GM12878 (cell line): Measurements from ENCODE around the gene KIFC3. TPM values are rescaled to one million over a fixed set of nuclear protein-coding genes. Genes with fewer than 3 reads are reported as not detected.

Experiments used
- ATAC-seq: fragments of 200-7000 bp; cut with Tn5 transposase; 3 replicates; pipeline ENCODE4 v1.9.1; 2020; ENCODE audit warnings: mild to moderate bottlenecking, moderate library complexity
- BruUV-seq: library from RNA; stranded (reverse); fragments of 400-500 nt; replicated peaks from 2 replicates; lab custom pipeline; 2021; lab: Mats Ljungman, UMichigan
- CTCF ChIA-PET: fragments of 300-600 bp; sonication (Branson Sonifier 250); formaldehyde crosslinking; extraction: SDS; loops from one replicate; lab custom pipeline; 2021; ENCODE audit warnings: inconsistent platforms; lab: Yijun Ruan, JAX
- POLR2A ChIA-PET: fragments of 350-600 bp; formaldehyde crosslinking; extraction: SDS; loops from one replicate; lab custom pipeline; 2021; ENCODE audit warnings: inconsistent platforms; lab: Charles Lee
- RAD21 ChIA-PET: fragments of 300-600 bp; sonication (Branson Sonifier 250); formaldehyde crosslinking; loops from one replicate; lab custom pipeline; 2023; ENCODE audit warnings: antibody characterized with exemption; ENCODE audit not compliant: unreplicated experiment; lab: Charles Lee
- SMC1A ChIA-PET: fragments of 300-600 bp; sonication (Branson Sonifier 250); formaldehyde crosslinking; loops from one replicate; lab custom pipeline; 2023; ENCODE audit not compliant: unreplicated experiment, uncharacterized antibody; lab: Charles Lee
- DNase-seq: peaks from one replicate; pipeline ENCODE4 v3.0.0-alpha.2; 2011; ENCODE audit warnings: low read depth, low spot score
- FAIRE-seq: peaks from 3 replicates; lab custom pipeline; 2011; peaks lifted over from hg19 to GRCh38; lab: Jason Lieb, UNC
- H2AFZ ChIP-seq: 2 replicates; pipeline ENCODE4 v1.6.0; 2011; ENCODE audit warnings: low read depth, low read length, control low read depth; ENCODE audit not compliant: control insufficient read depth
- H3K27ac ChIP-seq: 2 replicates; pipeline ENCODE4 v1.5.1; 2011; ENCODE audit warnings: control low read depth; ENCODE audit not compliant: control insufficient read depth, insufficient read depth
- H3K27me3 ChIP-seq, 2 experiments: replicated peaks in 1 of 2; 2 replicates each; pipeline versions ENCODE4 v1.6.0 to v1.6.1; 2011; ENCODE audit warnings: low read length in 1 of 2; ENCODE audit not compliant: control insufficient read depth in 2 of 2, insufficient read depth in 2 of 2
- H3K36me3 ChIP-seq, 2 experiments: 2 replicates each; pipeline ENCODE4 v1.5.1; 2011; ENCODE audit warnings: low read length in 1 of 2; ENCODE audit not compliant: control insufficient read depth in 2 of 2, insufficient read depth in 2 of 2
- H3K4me1 ChIP-seq: 2 replicates; pipeline ENCODE4 v1.6.1; 2011; ENCODE audit warnings: mild to moderate bottlenecking, low read length, moderate library complexity, mixed read lengths; ENCODE audit not compliant: control insufficient read depth, insufficient read depth
- H3K4me2 ChIP-seq: 2 replicates; pipeline ENCODE4 v1.6.0; 2011; ENCODE audit warnings: control low read depth; ENCODE audit not compliant: control insufficient read depth, insufficient read depth
- H3K4me3 ChIP-seq: fragments of 200-600 bp; sonication (generic); 2 replicates; pipeline ENCODE4 v1.5.1; 2016
- H3K79me2 ChIP-seq: 2 replicates; pipeline ENCODE4 v1.6.0; 2011; ENCODE audit warnings: low read length; ENCODE audit not compliant: control insufficient read depth, insufficient read depth
- H3K9ac ChIP-seq: 2 replicates; pipeline ENCODE4 v1.8.0; 2011; ENCODE audit warnings: low read length, control low read depth, mixed read lengths; ENCODE audit not compliant: control insufficient read depth, insufficient read depth
- H3K9me3 ChIP-seq: replicated peaks from 3 replicates; pipeline ENCODE4 v1.5.1; 2011; ENCODE audit warnings: mild to moderate bottlenecking, low read length; ENCODE audit not compliant: control insufficient read depth, insufficient read depth
- H4K20me1 ChIP-seq: 2 replicates; pipeline ENCODE4 v1.6.0; 2011; ENCODE audit not compliant: control insufficient read depth, insufficient read depth
- BCL11A ChIP-seq: IDR thresholded peaks from 2 replicates; pipeline ENCODE4 v1.6.1; 2011; ENCODE audit warnings: low read depth, low read length
- BCL3 ChIP-seq: IDR thresholded peaks from 2 replicates; pipeline ENCODE4 v1.6.1; 2011; ENCODE audit warnings: borderline replicate concordance, low read depth, mild to moderate bottlenecking, moderate library complexity, low read length; ENCODE audit not compliant: insufficient read depth, poor library complexity, severe bottlenecking
- CHD1 ChIP-seq: IDR thresholded peaks from 2 replicates; pipeline ENCODE4 v1.6.1; 2012; ENCODE audit warnings: low read depth, low read length, improper control_type of control experiment
- HDAC2 ChIP-seq: fragments of 200-600 bp; sonication (generic); IDR thresholded peaks from 2 replicates; pipeline ENCODE4 v1.6.1; 2017
- IRF5 ChIP-seq: fragments of 450-650 bp; IDR thresholded peaks from 2 replicates; pipeline ENCODE4 v1.6.1; 2017; ENCODE audit warnings: borderline replicate concordance
- MLLT1 ChIP-seq: fragments of 450-650 bp; IDR thresholded peaks from 2 replicates; pipeline ENCODE4 v1.6.1; 2016; ENCODE audit warnings: mild to moderate bottlenecking
- NFIC ChIP-seq: IDR thresholded peaks from 2 replicates; pipeline ENCODE4 v1.6.1; 2012; ENCODE audit warnings: low read depth, mild to moderate bottlenecking, inconsistent platforms, low read length, moderate library complexity
- NR2C1 ChIP-seq: fragments of 450-650 bp; IDR thresholded peaks from 2 replicates; pipeline ENCODE4 v1.6.1; 2017; ENCODE audit warnings: antibody characterized with exemption, mild to moderate bottlenecking, moderate library complexity
- NR2C2 ChIP-seq: IDR thresholded peaks from 2 replicates; pipeline ENCODE4 v1.6.1; 2011; ENCODE audit warnings: borderline replicate concordance, low read depth; ENCODE audit not compliant: control insufficient read depth, insufficient read length
- PAX8 ChIP-seq: fragments of 450-650 bp; IDR thresholded peaks from 2 replicates; pipeline ENCODE4 v1.6.1; 2017; ENCODE audit warnings: mild to moderate bottlenecking, moderate library complexity
- RFX5 ChIP-seq: IDR thresholded peaks from 2 replicates; pipeline ENCODE4 v1.6.1; 2011; ENCODE audit warnings: low read depth, low read length, improper control_type of control experiment
- RUNX3 ChIP-seq: IDR thresholded peaks from 2 replicates; pipeline ENCODE4 v1.6.1; 2012; ENCODE audit warnings: low read length, inconsistent platforms
- SMAD5 ChIP-seq: IDR thresholded peaks from 2 replicates; pipeline ENCODE4 v1.6.1; 2016; ENCODE audit warnings: antibody characterized with exemption, low read depth
- TAF1 ChIP-seq: IDR thresholded peaks from 2 replicates; pipeline ENCODE4 v1.6.1; 2011; ENCODE audit warnings: mild to moderate bottlenecking, low read depth, low read length, borderline replicate concordance
- TCF12 ChIP-seq: IDR thresholded peaks from 2 replicates; pipeline ENCODE4 v1.6.1; 2011; ENCODE audit warnings: low read depth, mild to moderate bottlenecking, low read length
- TCF3 ChIP-seq: IDR thresholded peaks from 2 replicates; pipeline ENCODE4 v1.6.1; 2012; ENCODE audit warnings: low read depth, mild to moderate bottlenecking, low read length, borderline replicate concordance; ENCODE audit not compliant: insufficient read depth
- USF1 ChIP-seq: IDR thresholded peaks from 2 replicates; pipeline ENCODE4 v1.6.1; 2011; ENCODE audit warnings: borderline replicate concordance, low read depth, mild to moderate bottlenecking, moderate library complexity, mixed read lengths, low read length; ENCODE audit not compliant: insufficient read depth; ENCODE audit errors: extremely low read length
- YY1 ChIP-seq: IDR thresholded peaks from 2 replicates; pipeline ENCODE4 v1.6.1; 2011; ENCODE audit warnings: low read depth, mild to moderate bottlenecking, low read length
- ZNF274 ChIP-seq: IDR thresholded peaks from one replicate; pipeline ENCODE4 v1.8.0; 2011; ENCODE audit not compliant: insufficient read length, insufficient read depth
- WGBS: methylation state at CpG from one replicate; pipeline ENCODE4 v1.1.6; 2016; ENCODE audit warnings: low lambda C conversion rate; ENCODE audit not compliant: insufficient replicate concordance, insufficient coverage; ENCODE audit errors: missing lambda C conversion rate; 5-methylcytosine and 5-hydroxymethylcytosine counted together
- in situ Hi-C: fragments of 300-500 bp; cut with MboI; formaldehyde crosslinking; loops from 9 replicates; pipeline ENCODE4 v1.14.3; 2018; ENCODE audit warnings: mixed read lengths
- intact Hi-C: fragments of 100-400 bp; cut with micrococcal nuclease; formaldehyde crosslinking; loops from one replicate; pipeline ENCODE4 v1.14.2; 2022; ENCODE audit not compliant: unreplicated experiment
- polyA plus RNA-seq, 11 experiments: library from polyadenylated mRNA; depleted of rRNA in 4 of 11; unstranded in 6 of 11; stranded (reverse) in 5 of 11; fragments of >200 nt; fragmentation: Nextera tagmentation in 4 of 11; fragmentation: Illumina TruSeq in 1 of 11; extraction: Ambion mirVana in 4 of 11; extraction: Trizol in 1 of 11; gene quantifications; 1 replicate in 1 of 11; 2 replicates in 10 of 11; pipeline versions ENCODE4 v1.2.1 to v1.2.3, GENCODE V29; 2011 to 2016; ENCODE audit warnings: inconsistent platforms in 2 of 11, missing spikeins in 2 of 11, low read depth in 1 of 11
- total RNA-seq, 4 experiments: library from RNA; depleted of rRNA in 3 of 4; stranded (reverse); fragments of >200 nt in 3 of 4; fragmentation: Illumina TruSeq in 1 of 4; extraction: Trizol in 1 of 4; gene quantifications; 2 replicates each; pipeline versions ENCODE4 v1.2.1 to v1.2.3, GENCODE V29; 2013 to 2021

The KIFC3 gene
- total and polyA plus RNA-seq, 10 of the 15 experiments (the other 5 are each of a cell fraction or from before 2014, with no cell fraction given): 0.22 to 1.3 (median 0.26) TPM; not detected in 3

GRCh38 chr16:57750796-57751538 lies 51.3 kb downstream of the KIFC3 start:
- intact Hi-C loops: no loop called here
- POLR2A ChIA-PET: interaction anchor here (0.7 to 0.9 kb wide), 2 partner anchors 16 to 19 kb away, joined by 4 to 7 read pairs; partner anchors contain the start of gene KATNB1

More at GRCh38 chr16:57750796-57751538, 51.3 kb downstream of the KIFC3 start:
- SMC1A ChIA-PET: no interaction called here
- no peak overlapping the region for H3K4me3 ChIP-seq
- H2AFZ ChIP-seq: no peak overlapping the region
- no peaks in the 10 kb centered on the region for H3K79me2 ChIP-seq
- BruUV-seq: no TSS peak
- RAD21 ChIA-PET: no interaction called here
- WGBS: 78% methylated on average over 24 of the region's 24 CpGs
- no peak overlapping the region for H3K27ac ChIP-seq
- H3K4me1 ChIP-seq: no peaks in the 10 kb centered on the region
- TF ChIP-seq NR2C2: no peak
- TF ChIP-seq BCL3: no peak
- no peak for TF ChIP-seq PAX8
- no peak for TF ChIP-seq RFX5
- TF ChIP-seq SMAD5: no peak
- no peak for TF ChIP-seq MLLT1
- no peak for TF ChIP-seq NFIC
- TF ChIP-seq CHD1: no peak
- no peak for TF ChIP-seq YY1
- no peak for TF ChIP-seq RUNX3
- no peak for TF ChIP-seq HDAC2
- TF ChIP-seq TAF1: no peak
- no peak for TF ChIP-seq ZNF274
- TF ChIP-seq IRF5: no peak
- TF ChIP-seq USF1: no peak
- TF ChIP-seq TCF3: no peak
- TF ChIP-seq BCL11A: no peak
- TF ChIP-seq NR2C1: no peak
- no peak for TF ChIP-seq TCF12
- CTCF ChIA-PET: interaction anchor here (1.2 kb wide), 2 partner anchors 9 to 174 kb away, joined by 3 read pairs; no protein-coding TSS in a partner anchor
- H3K4me2 ChIP-seq: no peak overlapping the region
- H3K36me3 ChIP-seq: no peaks in the 10 kb centered on the region; a peak in 2 of 4 replicates
- no peak for ATAC-seq
- in situ Hi-C loops: no loop called here
- H3K27me3 ChIP-seq: no peaks in the 10 kb centered on the region
- H4K20me1 ChIP-seq: no peaks in the 10 kb centered on the region
- no peak for FAIRE-seq
- DNase-seq: no peak
- no peaks in the 10 kb centered on the region for H3K9me3 ChIP-seq
- H3K9ac ChIP-seq: no peak overlapping the region
